IPS DF 6.9 (cell line): ENCODE data around the gene SST.
"Not testable (repeated sequence)": the region's sequence is repeated elsewhere in the genome, so short reads cannot be mapped to it uniquely, and the experiment has no call there.

Source experiments
- DNase-seq: peaks from one replicate; pipeline ENCODE4 v3.0.0-alpha.2; 2013; ENCODE audit warnings: low read depth, low spot score
- H3K27ac ChIP-seq: one replicate; pipeline ENCODE4 v1.5.1; 2013; ENCODE audit warnings: low read length, control low read depth
- H3K27me3 ChIP-seq: 2 replicates; pipeline ENCODE4 v1.6.1; 2013; ENCODE audit warnings: mild to moderate bottlenecking, low read length; ENCODE audit not compliant: control insufficient read depth, insufficient read depth
- H3K36me3 ChIP-seq: 2 replicates; pipeline ENCODE4 v1.6.1; 2013; ENCODE audit warnings: low read length; ENCODE audit not compliant: control insufficient read depth, insufficient read depth
- H3K4me1 ChIP-seq: 2 replicates; pipeline ENCODE4 v1.6.1; 2013; ENCODE audit warnings: low read length; ENCODE audit not compliant: control insufficient read depth, insufficient read depth
- H3K4me3 ChIP-seq: 2 replicates; pipeline ENCODE4 v1.5.1; 2013; ENCODE audit warnings: mild to moderate bottlenecking, low read length
- H3K9me3 ChIP-seq: 2 replicates; pipeline ENCODE4 v1.6.1; 2013; ENCODE audit warnings: low read length, inconsistent platforms; ENCODE audit not compliant: control insufficient read depth, insufficient read depth
- WGBS: extraction: QIAGEN DNeasy Blood & Tissue Kit; methylation state at CpG from one replicate; pipeline ENCODE4 v1.1.7; 2013; ENCODE audit warnings: mixed read lengths, missing lambda C conversion rate; ENCODE audit not compliant: insufficient read length, insufficient coverage; 5-methylcytosine and 5-hydroxymethylcytosine counted together

The SST gene

DNA sequence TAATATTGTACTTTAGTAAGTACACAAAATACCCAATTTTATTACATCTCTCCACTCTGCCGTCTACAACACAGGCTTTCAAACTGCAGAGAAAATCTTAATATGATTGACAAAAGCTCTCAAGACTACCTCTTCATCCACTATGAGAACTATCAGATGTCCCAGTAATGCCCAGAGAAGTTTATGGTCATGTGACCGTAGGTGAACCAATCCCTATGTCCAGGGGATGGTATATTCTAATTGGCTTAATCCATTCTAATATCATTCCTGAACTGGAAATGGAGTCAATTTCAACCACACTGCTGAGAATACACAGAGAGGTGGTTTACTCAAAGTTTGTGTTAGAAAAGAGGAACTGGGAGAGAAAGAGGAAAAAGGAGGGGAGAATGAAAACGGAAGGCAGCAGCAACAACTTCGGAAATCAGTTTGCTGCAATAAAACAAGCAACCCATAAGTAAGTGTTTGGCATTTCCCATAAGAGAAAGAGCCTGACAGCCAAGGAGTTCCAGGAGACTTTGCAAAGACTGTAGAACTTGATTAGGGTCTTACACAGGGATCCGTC is 7.3 kb downstream of the SST start:
- no CpG with 5 or more reads among the region's 5 CpGs for WGBS
- Histone ChIP-seq H3K9me3 (no peaks in the 10 kb centered on the region), H3K36me3 (no peaks in the 10 kb centered on the region), H3K27me3 (no peaks in the 10 kb centered on the region), H3K4me1 (no peaks in the 10 kb centered on the region), H3K4me3 (no peak overlapping the region), H3K27ac (no peak overlapping the region)
- no peak for DNase-seq

DNA sequence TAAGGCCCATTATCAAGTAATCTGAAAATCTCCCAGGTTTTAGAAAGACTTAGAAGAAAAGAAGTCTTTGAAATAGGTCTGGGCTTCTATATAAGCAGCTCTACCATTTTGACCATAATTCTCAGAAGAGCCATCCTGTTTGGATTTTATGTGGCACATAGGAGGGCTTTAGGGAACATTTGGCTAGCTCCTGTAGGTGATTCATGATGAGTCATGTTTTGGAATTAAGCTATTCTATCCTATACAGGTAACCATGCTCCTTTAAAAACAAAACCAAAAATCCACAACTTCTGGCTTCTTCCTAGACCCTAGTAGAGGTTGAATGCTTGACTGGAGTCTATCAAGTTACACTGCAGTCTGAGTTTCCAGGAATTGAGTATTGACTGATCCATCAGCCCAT is 8.9 kb downstream of the SST start:
- no peak overlapping the region for H3K27ac ChIP-seq
- no peaks in the 10 kb centered on the region for H3K4me1 ChIP-seq
- no peak for DNase-seq
- H3K9me3 ChIP-seq = no peaks in the 10 kb centered on the region
- H3K4me3 ChIP-seq = no peak overlapping the region
- H3K27me3 ChIP-seq = no peaks in the 10 kb centered on the region
- no peaks in the 10 kb centered on the region for H3K36me3 ChIP-seq

DNA sequence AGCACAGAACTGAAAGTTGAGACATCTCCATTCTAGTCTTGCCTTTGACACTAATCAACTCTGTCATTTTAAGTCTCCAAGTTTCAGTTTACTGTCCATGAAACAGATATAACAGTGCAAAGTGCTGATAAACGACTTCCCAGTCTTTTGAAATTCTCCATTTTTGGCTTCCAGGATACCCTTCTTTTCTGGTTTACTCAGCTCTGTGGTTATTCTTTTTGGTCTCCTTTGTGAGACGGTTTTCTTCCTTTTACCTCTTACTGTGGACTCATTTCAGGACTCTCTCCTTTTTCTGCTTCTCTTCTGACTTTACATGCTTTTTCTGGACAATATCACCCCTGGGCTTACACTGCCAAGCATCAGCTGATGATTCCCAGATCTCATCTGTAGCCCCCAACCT is 18.9 kb downstream of the SST start:
- H3K36me3 ChIP-seq = no peaks in the 10 kb centered on the region
- no peaks in the 10 kb centered on the region for H3K27me3 ChIP-seq
- H3K27ac ChIP-seq = no peak overlapping the region
- no peaks in the 10 kb centered on the region for H3K4me1 ChIP-seq
- no peaks in the 10 kb centered on the region for H3K9me3 ChIP-seq
- DNase-seq = no peak
- no peak overlapping the region for H3K4me3 ChIP-seq
- WGBS = no CpG with 5 or more reads among the region's 2 CpGs

DNA sequence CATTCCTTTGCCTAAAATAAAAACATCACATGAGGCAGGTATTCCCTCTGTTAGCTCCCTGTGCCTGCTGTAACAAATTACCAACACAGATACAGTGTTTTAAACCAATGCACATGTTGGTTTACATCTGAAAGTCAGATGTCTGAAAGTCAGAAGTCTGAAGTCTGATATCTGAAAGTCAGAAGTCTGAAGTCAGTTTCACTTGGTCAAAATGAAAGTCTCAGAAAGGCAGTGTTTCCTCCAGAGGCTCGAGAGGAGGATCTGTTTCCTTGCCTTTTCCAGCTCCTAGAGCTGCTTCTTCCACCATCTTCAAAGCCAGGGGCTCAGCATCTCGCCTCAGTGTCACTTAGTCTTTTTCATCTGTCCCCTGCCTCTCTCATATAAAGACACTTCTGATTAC is 22.0 kb downstream of the SST start:
- H3K9me3 ChIP-seq = no peaks in the 10 kb centered on the region
- WGBS = no CpG with 5 or more reads among the region's 2 CpGs
- H3K27ac ChIP-seq = no peak overlapping the region
- H3K27me3 ChIP-seq = no peaks in the 10 kb centered on the region
- no peak overlapping the region for H3K4me3 ChIP-seq
- H3K4me1 ChIP-seq = no peaks in the 10 kb centered on the region
- DNase-seq = no peak
- H3K36me3 ChIP-seq = no peaks in the 10 kb centered on the region

DNA sequence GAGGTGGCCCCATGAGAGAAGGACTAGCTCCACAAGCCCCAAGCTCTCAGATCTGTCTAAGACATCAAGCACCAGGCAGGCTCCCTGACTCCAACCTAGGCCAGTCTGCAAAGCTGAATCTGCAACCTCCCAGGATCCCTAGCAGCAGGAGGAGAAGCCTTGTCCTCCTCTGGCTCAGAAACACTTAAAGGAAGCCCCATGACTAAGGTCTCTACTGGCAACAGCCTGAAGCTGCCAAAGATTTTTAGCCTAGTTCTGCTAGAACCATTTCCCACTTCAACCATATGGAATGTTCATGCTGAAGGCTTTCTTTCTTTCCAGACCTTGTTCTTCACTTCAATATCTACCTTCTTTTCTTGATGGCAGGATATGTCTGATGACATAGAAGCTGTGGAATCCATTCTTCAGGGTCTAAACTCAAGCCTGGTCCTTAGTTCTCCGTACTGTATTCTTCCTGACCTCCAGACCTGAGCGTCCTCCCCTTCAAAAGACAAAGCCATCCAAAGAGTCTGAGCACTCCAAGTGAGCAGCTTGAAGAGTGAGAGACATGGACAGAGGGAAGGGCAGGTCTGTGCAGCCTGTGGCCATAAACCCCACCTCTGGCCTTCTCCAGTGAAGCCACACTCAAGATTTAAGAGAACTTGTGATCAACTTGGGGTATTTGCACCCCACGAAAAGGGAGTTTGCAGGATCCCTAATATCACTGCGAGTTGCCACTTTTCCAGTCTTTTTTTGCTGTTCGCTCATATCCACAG is 23.1 kb downstream of the SST start:
- H3K4me1 ChIP-seq = no peaks in the 10 kb centered on the region
- no CpG with 5 or more reads among the region's 5 CpGs for WGBS
- no peaks in the 10 kb centered on the region for H3K36me3 ChIP-seq
- H3K9me3 ChIP-seq = no peaks in the 10 kb centered on the region
- H3K27ac ChIP-seq = no peak overlapping the region
- no peaks in the 10 kb centered on the region for H3K27me3 ChIP-seq
- no peak overlapping the region for H3K4me3 ChIP-seq
- no peak for DNase-seq

DNA sequence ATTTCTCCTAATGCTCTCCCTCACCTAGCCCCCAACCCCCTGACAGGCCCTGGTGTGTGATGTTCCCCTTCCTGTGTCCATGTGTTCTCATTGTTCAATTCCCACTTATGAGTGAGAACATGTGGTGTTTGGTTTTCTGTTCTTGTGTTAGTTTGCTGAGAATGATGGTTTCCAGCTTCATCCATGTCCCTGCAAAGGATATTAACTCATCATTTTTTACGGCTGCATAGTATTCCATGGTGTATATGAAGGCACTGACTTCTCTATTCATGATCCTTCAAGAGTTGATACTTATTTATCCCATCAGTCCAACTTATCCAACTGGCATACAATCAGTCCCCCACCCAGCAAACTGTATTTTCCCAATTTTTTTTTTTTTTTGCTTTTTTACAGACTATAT is 24.8 kb downstream of the SST start:
- H3K4me3 ChIP-seq, H3K4me1 ChIP-seq, DNase-seq, H3K27me3 ChIP-seq, H3K27ac ChIP-seq, H3K36me3 ChIP-seq, H3K9me3 ChIP-seq: not testable (repeated sequence)
- WGBS = no CpG with 5 or more reads among the region's 1 CpG

DNA sequence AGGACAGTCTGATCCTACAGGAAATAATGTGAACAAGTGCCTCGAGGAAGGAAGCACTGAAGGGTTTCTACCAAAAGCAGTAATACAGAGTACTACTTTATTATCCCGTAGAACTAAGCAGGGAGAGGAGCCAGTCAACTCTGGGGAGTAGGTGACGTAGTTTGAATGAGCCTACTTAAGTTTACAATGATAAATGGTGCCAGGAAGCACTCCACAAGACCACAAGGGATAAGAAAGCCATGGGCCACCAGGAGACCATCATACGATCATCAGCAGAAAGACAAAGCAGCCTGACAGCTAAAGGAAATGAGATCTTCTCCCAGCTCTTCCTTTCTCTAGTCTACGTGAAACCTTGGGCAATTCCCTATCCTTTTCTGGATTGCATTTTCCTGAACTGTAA is 27.3 kb downstream of the SST start:
- H3K9me3 ChIP-seq = no peaks in the 10 kb centered on the region
- no peak overlapping the region for H3K4me3 ChIP-seq
- H3K36me3 ChIP-seq = no peaks in the 10 kb centered on the region
- H3K4me1 ChIP-seq = no peaks in the 10 kb centered on the region
- no peak for DNase-seq
- H3K27ac ChIP-seq = no peak overlapping the region
- H3K27me3 ChIP-seq = no peaks in the 10 kb centered on the region
- no CpG with 5 or more reads among the region's 5 CpGs for whole genome bisulfite sequencing

DNA sequence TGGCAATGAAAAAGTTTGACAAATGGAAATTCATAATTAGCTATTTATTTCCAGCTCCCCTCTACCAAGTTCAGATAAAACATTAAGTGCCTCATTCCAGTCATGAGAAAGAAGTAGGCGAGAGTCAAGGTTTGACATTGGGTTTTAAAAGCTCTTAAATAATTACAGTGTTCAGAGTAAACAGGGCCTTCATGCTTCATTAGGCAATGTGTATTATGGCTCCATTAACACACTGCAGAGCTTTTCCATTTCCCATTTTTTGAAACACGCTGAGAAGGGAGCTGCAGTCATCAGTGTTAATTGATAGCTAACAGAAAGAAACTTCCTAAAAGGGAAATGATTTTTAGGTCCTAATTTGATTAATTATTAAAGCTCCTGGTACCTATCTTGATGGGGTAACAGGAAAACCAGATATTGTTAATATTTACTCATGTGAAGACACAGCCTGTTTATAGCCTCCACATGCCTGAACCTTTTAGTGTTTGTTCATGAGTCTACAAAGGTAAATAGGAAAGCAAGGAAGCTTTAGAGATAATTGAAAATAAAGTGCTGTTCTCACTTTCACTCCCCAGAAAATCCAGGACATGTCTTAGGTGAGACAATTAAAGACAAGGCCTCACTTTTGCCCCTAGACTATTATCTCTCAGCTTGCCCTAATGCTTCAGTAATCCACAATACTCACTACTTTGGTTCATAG is 28.7 kb downstream of the SST start:
- Histone ChIP-seq H3K27ac (no peak overlapping the region), H3K4me3 (no peak overlapping the region)
- no CpG with 5 or more reads among the region's 2 CpGs for WGBS

DNA sequence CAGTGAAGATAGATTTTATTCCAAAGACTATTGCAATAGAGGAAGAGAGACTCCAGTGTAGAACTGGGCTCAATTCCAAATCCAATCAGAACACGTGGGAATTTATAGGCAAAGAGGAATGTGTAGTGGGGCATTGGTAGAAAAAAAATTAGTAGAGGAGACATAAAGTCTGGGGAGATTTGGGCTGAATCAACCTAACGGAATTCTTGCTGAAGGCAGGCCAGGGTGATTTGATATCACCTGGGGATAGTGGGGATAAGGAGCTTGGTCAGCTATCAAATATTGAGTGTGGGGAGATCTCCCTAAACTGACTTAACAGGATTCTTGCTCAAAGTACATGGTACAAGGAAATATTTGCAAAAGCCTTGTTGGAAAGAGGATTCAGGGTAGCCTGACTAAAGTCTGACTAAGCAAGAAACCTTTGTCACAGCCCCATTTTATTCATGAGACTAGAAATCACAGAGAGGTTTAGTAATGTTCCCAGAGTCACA is 29.6 kb downstream of the SST start:
- Histone ChIP-seq H3K27ac (no peak overlapping the region), H3K36me3 (no peaks in the 10 kb centered on the region), H3K9me3 (no peaks in the 10 kb centered on the region), H3K27me3 (no peaks in the 10 kb centered on the region), H3K4me1 (no peaks in the 10 kb centered on the region), H3K4me3 (no peak overlapping the region)
- WGBS = no CpG with 5 or more reads among the region's 2 CpGs
- DNase-seq = no peak

More for the DNA sequence above, 28.7 kb downstream of the SST start:
- DNase-seq = no peak
- H3K27me3 ChIP-seq = no peaks in the 10 kb centered on the region
- no peaks in the 10 kb centered on the region for H3K9me3 ChIP-seq
- no peaks in the 10 kb centered on the region for H3K36me3 ChIP-seq
- H3K4me1 ChIP-seq = no peaks in the 10 kb centered on the region

DNA sequence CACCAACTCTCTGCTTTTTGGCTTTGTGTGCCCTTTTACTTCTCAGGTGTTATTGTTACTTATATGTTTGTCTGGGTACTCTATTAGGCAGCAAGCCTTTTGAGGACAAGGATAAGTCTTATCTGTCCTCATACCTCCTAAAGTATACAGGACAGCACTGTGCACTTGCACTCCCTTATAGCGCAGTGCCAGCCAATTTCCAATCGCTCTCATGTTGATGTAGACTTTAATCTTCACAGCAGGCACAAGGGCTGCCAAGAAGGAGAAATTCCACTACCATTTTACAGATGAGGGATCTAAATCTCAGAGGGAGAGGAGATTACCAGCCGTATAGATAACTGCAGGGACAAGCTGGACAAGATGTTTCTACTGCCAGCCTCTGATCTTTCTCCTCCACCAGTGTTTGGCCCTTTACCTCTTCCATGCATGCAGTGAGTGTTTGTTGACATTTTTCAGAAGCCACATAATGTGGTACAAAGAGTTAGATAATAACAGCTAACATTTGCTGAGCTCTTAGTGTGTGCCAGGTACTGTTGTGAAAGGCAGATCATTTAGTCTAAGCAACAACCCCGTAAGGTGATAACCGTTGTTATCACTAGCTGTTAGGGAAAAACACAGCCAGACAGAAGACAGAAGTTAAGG is 30.1 kb downstream of the SST start:
- Histone ChIP-seq H3K36me3 (no peaks in the 10 kb centered on the region), H3K27ac (no peak overlapping the region), H3K4me1 (no peaks in the 10 kb centered on the region), H3K4me3 (no peak overlapping the region), H3K9me3 (no peaks in the 10 kb centered on the region), H3K27me3 (no peaks in the 10 kb centered on the region)
- DNase-seq = no peak
- WGBS = no CpG with 5 or more reads among the region's 5 CpGs
